Bronchial epithelial cell (primary cell): ENCODE results near the gene MCM8. TPM values are rescaled to one million over a fixed set of nuclear protein-coding genes. Genes with fewer than 3 reads are reported as not detected.

Experiments used
- DNase-seq: peaks from one replicate; pipeline ENCODE4 v3.0.0-alpha.2; 2010; ENCODE audit warnings: low read depth
- FAIRE-seq: peaks from 2 replicates; lab custom pipeline; 2011; peaks lifted over from hg19 to GRCh38; lab: Jason Lieb, UNC
- H3K27me3 ChIP-seq: 2 replicates; pipeline ENCODE4 v1.5.1; 2011; ENCODE audit warnings: low read length; ENCODE audit not compliant: control insufficient read depth, insufficient read depth
- H3K36me3 ChIP-seq: 2 replicates; pipeline ENCODE4 v1.5.1; 2011; ENCODE audit warnings: low read length; ENCODE audit not compliant: control insufficient read depth, insufficient read depth
- H3K4me3 ChIP-seq: 2 replicates; pipeline ENCODE4 v1.5.1; 2011; ENCODE audit warnings: mild to moderate bottlenecking, low read depth, low read length, control low read depth
- CTCF ChIP-seq: IDR thresholded peaks from 2 replicates; pipeline ENCODE4 v1.5.1; 2011; ENCODE audit warnings: mild to moderate bottlenecking, moderate library complexity, low read length, control low read depth, inconsistent platforms; ENCODE audit not compliant: insufficient read depth, severe bottlenecking
- total RNA-seq: library from RNA; depleted of rRNA; stranded (reverse); fragments of >200 nt; gene quantifications from 2 replicates; pipeline ENCODE4 v1.2.1, GENCODE V29; 2014

The MCM8 gene
- total RNA-seq, 1 donor from 2014 or later: 2.1 TPM

DNA sequence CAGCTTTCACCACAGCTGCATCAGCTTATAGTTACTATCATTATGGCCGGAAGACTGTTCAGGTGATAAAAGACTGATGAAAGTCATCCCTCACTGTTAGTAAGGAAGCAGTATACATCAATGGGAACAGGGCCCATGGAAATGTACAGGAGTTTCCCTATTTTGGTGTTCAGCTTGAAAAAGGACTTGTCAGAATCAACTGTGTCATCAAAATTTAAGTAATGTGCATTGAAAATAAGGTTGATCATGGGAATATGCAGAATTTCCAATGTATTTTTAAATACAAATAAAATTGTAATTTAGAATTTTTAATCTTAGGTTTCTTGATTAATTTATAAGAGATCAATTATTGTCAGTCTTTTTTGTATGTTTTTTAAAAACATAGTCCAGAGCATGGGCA, 86.6 kb downstream of the MCM8 start:
- no peaks in the 10 kb centered on the region for H3K27me3 ChIP-seq
- no peak for TF ChIP-seq CTCF
- H3K4me3 ChIP-seq: no peak overlapping the region
- DNase-seq (no peak), FAIRE-seq (no peak)
- H3K36me3 ChIP-seq: peaks cover 13% of the 10 kb centered on the region

GRCh38 chr20:6038256-6038655, 87.8 kb downstream of the MCM8 start:
- DNase-seq (no peak), FAIRE-seq (no peak)
- TF ChIP-seq CTCF: no peak
- peaks cover 14% of the 10 kb centered on the region for H3K36me3 ChIP-seq
- H3K27me3 ChIP-seq: no peaks in the 10 kb centered on the region
- H3K4me3 ChIP-seq: no peak overlapping the region

DNA sequence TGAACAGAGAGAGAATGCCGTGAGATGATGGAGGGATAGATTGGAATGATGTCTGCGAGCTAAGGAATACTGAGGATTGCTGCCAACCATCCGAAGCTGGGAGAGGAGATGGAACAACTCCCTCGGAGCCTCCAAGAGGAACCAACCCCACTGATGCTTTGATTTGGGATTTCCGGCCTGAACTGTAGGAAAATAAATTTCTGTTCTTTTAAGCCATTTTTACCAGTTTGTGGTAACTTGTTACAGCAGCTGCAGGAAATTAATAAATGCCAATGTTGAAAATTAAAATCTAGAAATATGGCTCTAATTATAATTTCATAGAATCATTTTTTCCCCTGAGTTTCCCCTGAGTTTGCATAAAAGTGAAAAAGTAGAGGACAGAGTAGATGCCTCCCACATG, 89.3 kb downstream of the MCM8 start:
- no peak for DNase-seq
- FAIRE-seq: no peak
- H3K36me3 ChIP-seq: peaks cover 9% of the 10 kb centered on the region
- TF ChIP-seq CTCF: no peak
- no peak overlapping the region for H3K4me3 ChIP-seq
- H3K27me3 ChIP-seq: no peaks in the 10 kb centered on the region

DNA sequence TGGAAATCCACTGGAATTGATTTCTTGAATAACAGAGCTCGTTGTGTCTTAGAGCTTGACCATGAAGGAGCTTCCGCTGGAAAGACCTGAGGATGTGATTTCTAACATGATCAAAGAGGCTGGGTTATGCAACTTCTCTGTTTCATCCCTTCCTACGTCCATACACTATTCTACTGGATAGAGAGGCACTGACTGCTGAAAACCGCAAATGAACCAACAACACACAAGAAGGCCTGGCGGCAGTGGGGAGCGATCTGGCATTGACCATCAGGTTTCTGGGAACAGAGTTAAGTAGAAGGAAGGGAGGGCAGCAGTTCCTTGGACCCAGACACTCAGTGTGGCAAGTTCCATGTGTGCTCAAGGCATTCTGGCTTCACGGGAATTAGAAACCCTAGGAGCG, 90.1 kb downstream of the MCM8 start:
- FAIRE-seq (peak; percentile 64), DNase-seq (no peak)
- TF ChIP-seq CTCF: no peak
- Histone ChIP-seq H3K4me3 (no peak overlapping the region), H3K27me3 (no peaks in the 10 kb centered on the region), H3K36me3 (peaks cover 9% of the 10 kb centered on the region)

DNA sequence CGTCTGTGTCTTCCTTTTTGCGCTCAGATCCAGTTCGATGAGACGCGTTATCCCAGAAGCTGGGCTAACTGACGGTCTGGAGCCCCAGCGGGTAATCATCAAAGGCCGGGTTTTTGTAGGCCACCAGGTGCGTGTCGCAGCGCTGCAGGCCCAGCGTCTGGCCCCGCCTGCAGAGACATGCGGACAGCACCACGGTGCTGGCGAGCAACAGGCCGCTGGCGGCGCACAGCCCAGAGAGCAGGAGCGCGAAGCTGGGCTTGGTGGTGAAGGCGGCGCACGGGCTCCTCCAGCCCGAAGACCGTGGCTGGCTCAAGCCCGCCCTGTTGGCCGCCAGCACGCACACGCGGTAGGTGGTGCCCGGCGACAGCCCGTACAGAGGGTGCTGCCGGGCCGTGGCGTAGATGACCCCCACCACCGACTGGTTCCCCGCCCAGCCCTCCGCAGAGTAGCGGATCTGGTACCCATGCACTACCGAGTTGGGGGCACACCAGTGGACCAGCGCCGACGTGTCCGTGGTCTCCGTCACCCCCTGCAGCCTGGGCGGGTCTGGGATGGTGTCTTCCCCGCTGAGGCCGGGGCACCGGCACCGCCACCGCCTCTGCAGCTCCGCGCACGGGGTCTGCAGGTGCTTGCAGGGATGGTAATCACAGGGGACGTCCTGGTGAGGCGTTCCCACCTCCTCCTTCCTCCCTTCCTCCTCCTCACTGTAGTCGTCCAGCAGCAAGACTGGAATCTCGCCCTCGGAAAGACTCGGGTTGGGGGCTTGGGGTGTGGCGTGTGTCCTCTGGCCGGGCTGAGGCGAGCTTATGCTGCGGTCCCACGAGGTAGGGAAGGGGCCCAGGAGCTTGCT, 90.7 kb downstream of the MCM8 start:
- FAIRE-seq (no peak), DNase-seq (no peak)
- H3K36me3 ChIP-seq: peaks cover 9% of the 10 kb centered on the region
- TF ChIP-seq CTCF: no peak
- H3K27me3 ChIP-seq: no peaks in the 10 kb centered on the region
- no peak overlapping the region for H3K4me3 ChIP-seq
